ENCODE data around the gene SERPINB2. TPM values are rescaled to one million over a fixed set of nuclear protein-coding genes. Genes with fewer than 3 reads are reported as not detected.

Gene SERPINB2
- total RNA-seq, 1 experiment from 2014 or later, result 2.5 TPM

- no peak for DNase-seq (ENCODE audit: low spot score)
- intact Hi-C loops (cut with micrococcal nuclease; ENCODE audit: unreplicated experiment), result no loop called here
- TF ChIP-seq CTCF (conservative IDR thresholded peaks at IDR 0.05; ENCODE audit: low read depth, low read length) (no peak), EZH2 (IDR thresholded peaks at IDR 0.05; ENCODE audit: borderline replicate concordance, low read depth, low read length, poor library complexity, severe bottlenecking) (no peak)
- Histone ChIP-seq H3K27ac (ENCODE audit: low read depth, low read length, poor library complexity, severe bottlenecking) (no peak overlapping the region), H3K36me3 (ENCODE audit: insufficient read depth, low read length, poor library complexity, severe bottlenecking) (no peaks in the 10 kb centered on the region), H3K9me3 (ENCODE audit: low read depth, low read length, poor library complexity, severe bottlenecking) (no peaks in the 10 kb centered on the region), H3K4me1 (ENCODE audit: insufficient read depth, low read length, poor library complexity, severe bottlenecking) (no peaks in the 10 kb centered on the region), H3K27me3 (replicated peaks; ENCODE audit: insufficient read depth, low read depth, low read length, poor library complexity) (no peaks in the 10 kb centered on the region), H3K4me3 (ENCODE audit: low read depth, low read length, poor library complexity, severe bottlenecking) (no peak overlapping the region)
- POLR2A ChIA-PET (ENCODE audit: low non-redundant PET), result interaction anchor here (0.8 kb wide), 1 partner anchor 73 kb away, joined by 3 read pairs; no protein-coding TSS in a partner anchor
- BruUV-seq (replicated peaks), result no TSS peak
- CTCF ChIA-PET, result no interaction called here
These were observed 16.5 kb downstream of the SERPINB2 start for GRCh38 chr18:63903851-63904570.

- H3K27me3 ChIP-seq (replicated peaks; ENCODE audit: insufficient read depth, low read depth, low read length, poor library complexity), result no peaks in the 10 kb centered on the region
- no peak for TF ChIP-seq CTCF (conservative IDR thresholded peaks at IDR 0.05; ENCODE audit: low read depth, low read length)
- no peak for TF ChIP-seq EZH2 (IDR thresholded peaks at IDR 0.05; ENCODE audit: borderline replicate concordance, low read depth, low read length, poor library complexity, severe bottlenecking)
- H3K27ac ChIP-seq (ENCODE audit: low read depth, low read length, poor library complexity, severe bottlenecking), result no peak overlapping the region
- BruUV-seq (replicated peaks), result no TSS peak
- no peak overlapping the region for H3K4me3 ChIP-seq (ENCODE audit: low read depth, low read length, poor library complexity, severe bottlenecking)
- no peaks in the 10 kb centered on the region for H3K9me3 ChIP-seq (ENCODE audit: low read depth, low read length, poor library complexity, severe bottlenecking)
- ChIA-PET CTCF (no interaction called here), POLR2A (ENCODE audit: low non-redundant PET) (no interaction called here)
- no peaks in the 10 kb centered on the region for H3K4me1 ChIP-seq (ENCODE audit: insufficient read depth, low read length, poor library complexity, severe bottlenecking)
- DNase-seq (ENCODE audit: low spot score), result no peak
- intact Hi-C loops (cut with micrococcal nuclease; ENCODE audit: unreplicated experiment), result no loop called here
- no peaks in the 10 kb centered on the region for H3K36me3 ChIP-seq (ENCODE audit: insufficient read depth, low read length, poor library complexity, severe bottlenecking)
These were observed 17.2 kb downstream of the SERPINB2 start for GRCh38 chr18:63904694-63905093.

GRCh38 chr18:63905361-63905760 lies 17.9 kb downstream of the SERPINB2 start:
- Histone ChIP-seq H3K4me3 (ENCODE audit: low read depth, low read length, poor library complexity, severe bottlenecking) (no peak overlapping the region), H3K27ac (ENCODE audit: low read depth, low read length, poor library complexity, severe bottlenecking) (no peak overlapping the region), H3K9me3 (ENCODE audit: low read depth, low read length, poor library complexity, severe bottlenecking) (no peaks in the 10 kb centered on the region), H3K27me3 (replicated peaks; ENCODE audit: insufficient read depth, low read depth, low read length, poor library complexity) (no peaks in the 10 kb centered on the region), H3K4me1 (ENCODE audit: insufficient read depth, low read length, poor library complexity, severe bottlenecking) (no peaks in the 10 kb centered on the region), H3K36me3 (ENCODE audit: insufficient read depth, low read length, poor library complexity, severe bottlenecking) (no peaks in the 10 kb centered on the region)
- no TSS peak for BruUV-seq (replicated peaks)
- TF ChIP-seq CTCF (conservative IDR thresholded peaks at IDR 0.05; ENCODE audit: low read depth, low read length), result no peak
- intact Hi-C loops (cut with micrococcal nuclease; ENCODE audit: unreplicated experiment), result no loop called here
- no peak for DNase-seq (ENCODE audit: low spot score)
- ChIA-PET POLR2A (ENCODE audit: low non-redundant PET) (no interaction called here), CTCF (no interaction called here)
